Astrocyte (in vitro differentiated cells and primary cell): ENCODE data around the gene ARVCF. TPM values are rescaled to one million over a fixed set of nuclear protein-coding genes. Genes with fewer than 3 reads are reported as not detected.

Experiments
- DNase-seq: peaks from one replicate; pipeline ENCODE4 v3.0.0-alpha.2; 2010; ENCODE audit warnings: low read depth
- FAIRE-seq: peaks from 2 replicates; lab custom pipeline; 2011; peaks lifted over from hg19 to GRCh38; lab: Jason Lieb, UNC
- H2AFZ ChIP-seq: 2 replicates; pipeline ENCODE4 v1.6.0; 2012; ENCODE audit warnings: low read depth, low read length, inconsistent platforms
- H3K27ac ChIP-seq: 2 replicates; pipeline ENCODE4 v1.5.1; 2011; ENCODE audit warnings: low read depth, low read length, inconsistent platforms
- H3K27me3 ChIP-seq: 2 replicates; pipeline ENCODE4 v1.6.0; 2011; ENCODE audit warnings: low read length, inconsistent platforms; ENCODE audit not compliant: insufficient read depth
- H3K36me3 ChIP-seq: 2 replicates; pipeline ENCODE4 v1.5.1; 2011; ENCODE audit warnings: low read length, inconsistent platforms; ENCODE audit not compliant: insufficient read depth
- H3K4me1 ChIP-seq: 2 replicates; pipeline ENCODE4 v1.5.1; 2011; ENCODE audit warnings: low read length, inconsistent platforms; ENCODE audit not compliant: insufficient read depth
- H3K4me2 ChIP-seq: 2 replicates; pipeline ENCODE4 v1.6.0; 2012; ENCODE audit warnings: low read length, inconsistent platforms
- H3K4me3 ChIP-seq: 2 replicates; pipeline ENCODE4 v1.5.1; 2011; ENCODE audit warnings: low read depth, mild to moderate bottlenecking, low read length, inconsistent platforms; ENCODE audit not compliant: insufficient read depth
- H3K79me2 ChIP-seq: 2 replicates; pipeline ENCODE4 v1.6.0; 2012; ENCODE audit warnings: mild to moderate bottlenecking, low read length, inconsistent platforms; ENCODE audit not compliant: insufficient read depth
- H3K9ac ChIP-seq: 2 replicates; pipeline ENCODE4 v1.6.0; 2012; ENCODE audit warnings: mild to moderate bottlenecking, low read length, inconsistent platforms
- H3K9me3 ChIP-seq: 2 replicates; pipeline ENCODE4 v1.5.1; 2012; ENCODE audit warnings: low read depth, mild to moderate bottlenecking, low read length, inconsistent platforms; ENCODE audit not compliant: insufficient read depth
- H4K20me1 ChIP-seq: 2 replicates; pipeline ENCODE4 v1.6.0; 2012; ENCODE audit warnings: low read length, inconsistent platforms; ENCODE audit not compliant: insufficient read depth
- H3K27ac Mint-ChIP-seq: one replicate; pipeline ENCODE4 v1.8.0; 2021; ENCODE audit warnings: mild to moderate bottlenecking, mixed read lengths; ENCODE audit not compliant: unreplicated experiment
- H3K27me3 Mint-ChIP-seq: one replicate; pipeline ENCODE4 v1.8.0; 2021; ENCODE audit warnings: low read depth, mixed read lengths; ENCODE audit not compliant: unreplicated experiment
- H3K36me3 Mint-ChIP-seq: one replicate; pipeline ENCODE4 v1.8.0; 2021; ENCODE audit warnings: low read depth, mixed read lengths; ENCODE audit not compliant: unreplicated experiment
- H3K4me1 Mint-ChIP-seq: one replicate; pipeline ENCODE4 v1.8.0; 2021; ENCODE audit warnings: low read depth, mixed read lengths; ENCODE audit not compliant: unreplicated experiment
- H3K4me3 Mint-ChIP-seq: one replicate; pipeline ENCODE4 v1.8.0; 2021; ENCODE audit warnings: mild to moderate bottlenecking, moderate library complexity, mixed read lengths; ENCODE audit not compliant: unreplicated experiment
- H3K9me3 Mint-ChIP-seq: one replicate; pipeline ENCODE4 v1.8.0; 2021; ENCODE audit warnings: mild to moderate bottlenecking, mixed read lengths; ENCODE audit not compliant: unreplicated experiment
- CTCF ChIP-seq: IDR thresholded peaks from 2 replicates; pipeline ENCODE4 v1.5.1; 2011; ENCODE audit warnings: low read depth, mild to moderate bottlenecking, inconsistent platforms, low read length, moderate library complexity; ENCODE audit not compliant: insufficient read depth
- EZH2 ChIP-seq: IDR thresholded peaks from 2 replicates; pipeline ENCODE4 v1.6.1; 2012; ENCODE audit warnings: mild to moderate bottlenecking, low read length, inconsistent platforms; ENCODE audit not compliant: insufficient read depth
- total RNA-seq: library from RNA; stranded (reverse); gene quantifications from 2 replicates; pipeline ENCODE4 v1.2.1, GENCODE V29; 2021

ARVCF gene
- total RNA-seq, 1 donor from 2014 or later, result 17.9 TPM

GRCh38 chr22:19994851-19995610, 21.6 kb downstream of the ARVCF start:
- H3K27ac ChIP-seq, result no peak overlapping the region
- H3K9ac ChIP-seq, result no peak overlapping the region
- FAIRE-seq, result no peak
- H3K79me2 ChIP-seq, result no peaks in the 10 kb centered on the region
- H2AFZ ChIP-seq, result no peak overlapping the region
- no peaks in the 10 kb centered on the region for H3K9me3 Mint-ChIP-seq
- H3K9me3 ChIP-seq, result no peaks in the 10 kb centered on the region
- H3K4me3 ChIP-seq, result no peak overlapping the region
- TF ChIP-seq CTCF, result no peak
- TF ChIP-seq EZH2, result no peak
- peaks cover 15% of the 10 kb centered on the region for H3K4me1 ChIP-seq
- no peak overlapping the region for H3K27ac Mint-ChIP-seq
- H3K27me3 Mint-ChIP-seq, result peaks cover 1% of the 10 kb centered on the region
- DNase-seq, result peak; percentile 71
- no peak overlapping the region for H3K4me2 ChIP-seq
- H3K4me1 Mint-ChIP-seq, result peaks cover 8% of the 10 kb centered on the region
- no peak overlapping the region for H3K4me3 Mint-ChIP-seq
- peaks cover 2% of the 10 kb centered on the region for H3K36me3 Mint-ChIP-seq
- no peaks in the 10 kb centered on the region for H4K20me1 ChIP-seq
- H3K36me3 ChIP-seq, result no peaks in the 10 kb centered on the region
- H3K27me3 ChIP-seq, result peaks cover 6% of the 10 kb centered on the region

- peaks cover 3% of the 10 kb centered on the region for H3K27me3 Mint-ChIP-seq
- H3K36me3 Mint-ChIP-seq, result peaks cover 2% of the 10 kb centered on the region
- H3K27me3 ChIP-seq, result peaks cover 6% of the 10 kb centered on the region
- FAIRE-seq (no peak), DNase-seq (no peak)
- no peak overlapping the region for H3K4me2 ChIP-seq
- H3K4me3 ChIP-seq, result no peak overlapping the region
- H4K20me1 ChIP-seq, result no peaks in the 10 kb centered on the region
- peaks cover 10% of the 10 kb centered on the region for H3K4me1 ChIP-seq
- TF ChIP-seq CTCF, result no peak
- TF ChIP-seq EZH2, result no peak
- no peaks in the 10 kb centered on the region for H3K9me3 ChIP-seq
- no peaks in the 10 kb centered on the region for H3K36me3 ChIP-seq
- no peak overlapping the region for H3K27ac Mint-ChIP-seq
- H3K79me2 ChIP-seq, result no peaks in the 10 kb centered on the region
- H3K9ac ChIP-seq, result no peak overlapping the region
- H3K4me1 Mint-ChIP-seq, result peaks cover 8% of the 10 kb centered on the region
- H2AFZ ChIP-seq, result no peak overlapping the region
- H3K27ac ChIP-seq, result no peak overlapping the region
- no peaks in the 10 kb centered on the region for H3K9me3 Mint-ChIP-seq
- no peak overlapping the region for H3K4me3 Mint-ChIP-seq
These were observed 22.7 kb downstream of the ARVCF start for GRCh38 chr22:19993926-19994325.

- no peak overlapping the region for H3K4me3 Mint-ChIP-seq
- no peaks in the 10 kb centered on the region for H3K36me3 ChIP-seq
- H2AFZ ChIP-seq, result no peak overlapping the region
- no peaks in the 10 kb centered on the region for H3K9me3 ChIP-seq
- H3K27me3 ChIP-seq, result peaks cover 6% of the 10 kb centered on the region
- no peaks in the 10 kb centered on the region for H3K9me3 Mint-ChIP-seq
- peaks cover 4% of the 10 kb centered on the region for H3K4me1 Mint-ChIP-seq
- peaks cover 2% of the 10 kb centered on the region for H3K36me3 Mint-ChIP-seq
- no peaks in the 10 kb centered on the region for H4K20me1 ChIP-seq
- FAIRE-seq (no peak), DNase-seq (no peak)
- H3K27ac Mint-ChIP-seq, result no peak overlapping the region
- no peak overlapping the region for H3K4me3 ChIP-seq
- H3K27ac ChIP-seq, result no peak overlapping the region
- H3K79me2 ChIP-seq, result no peaks in the 10 kb centered on the region
- H3K27me3 Mint-ChIP-seq, result peaks cover 3% of the 10 kb centered on the region
- H3K4me2 ChIP-seq, result no peak overlapping the region
- TF ChIP-seq CTCF (no peak), EZH2 (no peak)
- H3K9ac ChIP-seq, result no peak overlapping the region
- peaks cover 4% of the 10 kb centered on the region for H3K4me1 ChIP-seq
These were observed 23.7 kb downstream of the ARVCF start for GRCh38 chr22:19992921-19993355.
